HG02943 (cell line): ENCODE data around the gene ABTB2.

Source experiments
- ATAC-seq: cut with Tn5 transposase; IDR thresholded peaks from one replicate; pipeline ENCODE4 v1.9.1; 2021; ENCODE audit warnings: mild to moderate bottlenecking, low read depth, moderate library complexity; ENCODE audit not compliant: unreplicated experiment

The ABTB2 gene

GRCh38 chr11:34139346-34139745 lies 218.5 kb downstream of the ABTB2 start:
- no peak for ATAC-seq

DNA sequence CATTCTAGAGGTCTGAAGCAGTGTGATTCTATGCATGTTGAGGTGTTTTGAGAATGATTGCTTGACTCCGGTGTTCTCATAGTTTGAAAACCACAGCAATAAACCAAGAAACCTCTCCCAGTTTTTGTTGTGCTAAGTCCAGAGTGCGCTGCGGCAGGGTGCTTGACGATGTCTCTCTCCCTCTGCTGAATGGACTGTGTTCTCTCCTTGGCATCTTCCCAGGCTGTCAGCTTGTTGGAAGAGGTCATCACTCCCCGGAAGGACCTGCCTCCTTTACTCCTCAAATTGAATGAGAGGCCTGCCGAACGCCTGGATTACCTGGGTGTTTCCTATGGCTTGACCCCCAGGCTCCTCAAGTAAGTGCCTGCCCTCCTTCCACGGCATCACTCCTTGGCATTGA lies 221.4 kb downstream of the ABTB2 start:
- ATAC-seq = no peak

GRCh38 chr11:34135439-34135838 lies 222.4 kb downstream of the ABTB2 start:
- ATAC-seq = no peak

DNA sequence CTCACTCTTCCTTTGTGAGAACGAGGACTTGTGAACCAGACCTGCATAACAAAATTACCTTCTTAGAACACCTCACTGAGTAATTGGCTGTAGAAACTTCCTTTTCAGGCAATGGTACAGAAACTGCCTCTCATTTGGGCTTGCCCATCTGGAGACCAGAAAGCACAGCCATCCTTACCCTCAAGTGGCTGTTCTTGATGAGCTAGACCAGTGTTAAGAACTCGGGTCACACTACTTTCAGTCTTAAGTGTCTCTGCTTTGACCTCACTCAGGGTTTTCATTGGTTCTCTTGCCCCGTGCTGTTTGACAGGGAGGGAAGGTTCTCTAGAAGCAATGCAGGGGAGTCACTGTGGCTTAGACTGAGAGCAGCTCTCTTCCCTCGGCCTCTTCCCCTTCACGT lies 223.0 kb downstream of the ABTB2 start:
- ATAC-seq = no peak

DNA sequence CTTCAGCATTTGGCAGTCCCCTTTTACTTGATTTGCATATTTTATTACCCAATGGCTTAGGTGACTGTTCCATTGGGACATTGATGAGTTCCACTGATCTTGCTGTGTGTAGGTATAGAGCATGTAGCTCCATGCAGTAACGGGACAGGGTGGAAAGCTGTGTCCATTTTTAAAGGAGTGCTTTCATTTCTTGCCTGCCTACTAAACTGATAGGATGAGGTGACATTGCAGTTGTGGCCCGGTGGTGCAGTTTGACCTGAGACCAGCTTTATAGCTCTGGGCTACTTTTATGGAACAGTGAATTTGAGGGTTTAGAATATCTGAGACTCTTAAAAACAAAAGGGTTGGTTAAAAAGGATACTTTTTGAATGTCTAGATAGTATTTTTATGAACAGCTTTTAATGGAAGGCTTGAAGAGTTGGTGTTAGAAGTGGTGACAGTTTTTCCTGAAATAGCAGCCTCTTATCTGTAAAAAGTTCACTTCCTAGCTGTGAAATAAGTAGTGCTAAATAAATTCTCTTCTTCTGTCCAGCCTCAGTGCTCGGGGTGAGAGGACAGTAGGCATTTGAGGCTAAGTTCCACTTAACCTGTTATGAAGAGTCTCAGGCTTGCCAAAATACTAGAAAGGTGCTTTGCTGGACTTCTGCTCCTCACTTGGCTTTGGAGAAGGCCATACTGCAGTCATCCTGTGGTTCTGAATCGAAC lies 225.4 kb downstream of the ABTB2 start:
- no peak for ATAC-seq

DNA sequence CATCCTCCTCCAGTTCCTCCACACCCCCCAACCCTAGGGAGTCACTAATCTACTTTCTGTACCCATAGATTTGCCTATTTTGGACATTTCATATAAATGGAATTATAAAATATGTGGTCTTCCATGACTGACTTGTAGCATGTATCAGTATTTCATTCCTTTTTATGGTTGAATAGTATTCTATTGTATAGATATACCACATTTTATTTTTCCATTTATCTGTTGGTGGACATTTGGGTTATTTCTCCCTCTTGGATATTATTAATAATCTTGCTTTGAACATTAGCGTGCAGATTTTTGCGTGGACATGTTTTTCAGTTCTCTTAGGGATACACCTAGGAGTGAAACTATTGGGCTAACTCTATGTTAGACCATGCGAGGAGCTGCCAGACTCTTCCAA lies 229.0 kb downstream of the ABTB2 start:
- ATAC-seq = no peak

DNA sequence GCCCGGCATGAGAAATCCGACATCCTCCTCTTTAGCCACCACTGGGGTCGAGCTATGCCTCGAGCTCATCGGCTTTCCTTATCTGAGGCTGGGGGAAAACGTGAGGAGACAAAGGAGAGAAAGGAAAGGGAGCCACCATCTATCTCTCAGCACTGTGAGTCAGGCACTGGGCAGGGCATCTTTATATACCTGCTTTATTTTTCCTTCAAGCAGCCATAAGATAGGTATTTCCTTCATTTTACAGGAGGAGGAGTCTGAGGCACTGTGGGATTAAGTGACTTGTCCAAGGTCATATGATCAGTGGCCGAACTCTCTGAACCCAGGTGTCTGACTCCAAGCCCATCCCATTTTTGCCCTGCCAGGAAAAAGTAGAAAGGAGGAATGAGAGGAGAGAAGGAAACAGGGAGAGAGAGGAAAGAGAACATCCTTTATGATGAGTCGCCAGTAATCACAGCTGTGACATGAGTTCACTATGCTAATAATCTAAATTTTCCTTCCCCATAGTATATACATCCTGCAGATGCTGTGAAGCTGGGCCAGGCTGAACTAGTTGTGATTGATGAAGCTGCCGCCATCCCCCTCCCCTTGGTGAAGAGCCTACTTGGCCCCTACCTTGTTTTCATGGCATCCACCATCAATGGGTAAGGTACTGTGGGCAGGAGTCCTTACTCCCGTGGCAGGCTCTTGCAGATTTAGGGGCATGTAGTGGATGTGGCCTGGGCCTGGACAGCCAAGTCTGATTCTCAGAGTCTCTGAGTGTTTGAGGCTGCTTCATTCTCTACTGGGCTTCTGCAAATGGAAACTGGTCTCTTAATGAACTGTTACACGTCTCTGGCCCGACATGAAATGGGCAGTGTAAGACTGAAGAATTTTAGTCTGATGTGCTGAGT lies 230.6 kb downstream of the ABTB2 start:
- no peak for ATAC-seq

DNA sequence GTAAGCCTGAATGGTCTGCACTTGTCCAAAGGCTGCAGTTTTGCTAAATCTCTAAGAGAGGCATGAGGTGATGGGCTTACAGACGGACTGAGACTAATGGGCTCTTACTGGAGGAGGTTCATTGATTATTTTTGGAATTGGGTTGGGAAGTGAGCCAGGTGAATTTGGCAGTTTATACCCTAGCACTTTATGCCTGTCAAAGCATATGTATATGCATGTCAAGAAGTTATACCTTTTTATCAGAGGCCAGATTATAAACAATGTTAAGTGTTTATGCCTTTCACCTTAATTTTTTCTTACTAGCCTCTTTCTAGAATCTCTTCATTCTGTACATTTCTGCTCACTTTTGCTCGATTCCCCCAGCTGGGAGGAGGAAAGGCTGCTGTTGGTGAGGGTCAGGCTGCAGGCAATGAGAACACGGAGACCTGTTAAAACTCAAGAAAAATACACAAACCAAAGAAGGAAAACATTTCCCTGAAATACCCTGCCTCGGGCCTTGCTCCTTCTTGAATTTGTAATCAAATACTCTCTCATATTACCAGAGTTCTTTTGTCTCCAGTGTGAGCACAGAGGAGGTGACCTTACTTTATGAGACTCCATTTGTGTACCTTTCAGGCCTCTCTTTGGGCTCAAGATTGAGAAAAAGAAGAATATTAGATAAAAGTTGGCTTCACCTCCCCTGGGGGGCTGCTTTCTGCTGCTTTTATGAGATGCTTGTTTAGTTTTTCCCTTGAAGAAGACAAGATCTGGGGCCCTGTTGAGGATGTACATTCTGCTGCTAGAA lies 232.7 kb downstream of the ABTB2 start:
- no peak for ATAC-seq

DNA sequence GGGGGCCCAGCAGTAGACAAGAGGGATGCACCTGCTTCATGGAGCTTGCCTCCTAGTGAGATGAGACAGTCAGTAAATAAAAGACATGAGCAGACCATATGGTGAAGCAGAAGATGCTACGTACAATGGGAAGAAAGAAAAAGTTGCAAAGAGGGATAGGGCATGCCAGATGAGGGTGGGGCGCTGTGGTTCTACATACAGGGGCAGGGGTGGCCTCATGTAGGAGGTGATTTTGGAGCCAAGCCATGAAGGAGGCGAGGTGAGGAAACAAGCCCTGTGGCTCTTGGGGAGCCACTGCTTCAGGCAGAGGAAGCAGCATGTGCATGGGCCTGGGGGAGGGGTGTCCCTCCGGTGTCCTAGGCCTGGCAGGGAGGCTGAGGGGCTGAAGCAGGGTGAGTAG lies 237.2 kb downstream of the ABTB2 start:
- no peak for ATAC-seq

GRCh38 chr11:34114471-34114870 lies 243.3 kb downstream of the ABTB2 start:
- no peak for ATAC-seq

DNA sequence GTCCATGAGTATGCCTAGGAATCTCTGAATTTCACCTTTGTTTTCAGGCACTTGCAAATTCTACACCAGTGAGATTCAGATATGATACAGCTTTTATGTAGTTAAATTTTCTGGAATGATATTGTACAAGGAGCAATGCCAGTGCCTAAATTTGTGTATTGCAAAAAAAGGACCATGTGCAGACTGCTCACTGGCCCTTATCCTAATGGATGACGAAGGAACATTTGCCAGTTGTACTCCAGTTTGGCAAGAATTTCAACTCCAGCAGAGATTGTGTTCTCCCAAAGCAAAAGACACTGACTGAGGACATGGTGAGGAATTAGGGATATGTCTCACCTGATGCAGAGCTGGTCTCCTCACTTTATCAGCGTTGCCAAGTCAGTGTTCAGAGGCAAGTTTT lies 243.8 kb downstream of the ABTB2 start:
- ATAC-seq = no peak

DNA sequence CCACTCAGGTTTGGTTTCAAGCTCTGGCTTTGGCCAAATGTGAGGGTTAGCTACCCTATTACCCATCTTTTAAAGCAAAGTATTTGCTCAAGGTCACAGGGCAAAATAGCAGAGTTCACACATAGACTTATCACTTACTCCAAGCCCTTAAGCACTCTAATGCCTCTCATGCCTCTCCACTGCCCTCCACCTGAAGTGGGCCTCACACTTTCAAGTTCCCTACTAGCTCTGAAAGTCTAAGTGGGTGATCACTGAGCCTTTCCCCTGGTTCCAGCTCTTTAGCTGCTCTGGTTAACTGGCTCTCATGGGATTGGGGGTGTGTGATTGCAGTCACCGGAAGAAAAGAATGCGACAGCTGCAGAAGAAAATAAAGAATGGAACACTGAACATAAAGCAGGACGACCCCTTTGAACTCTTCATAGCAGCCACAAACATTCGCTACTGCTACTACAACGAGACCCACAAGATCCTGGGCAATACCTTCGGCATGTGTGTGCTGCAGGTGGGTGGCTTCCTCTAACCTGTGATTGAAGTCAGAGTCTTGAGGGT lies 246.0 kb downstream of the ABTB2 start:
- ATAC-seq = no peak

GRCh38 chr11:34105957-34106504 lies 251.8 kb downstream of the ABTB2 start:
- ATAC-seq = no peak

- ATAC-seq = peak; percentile 81
Observed at GRCh38 chr11:34105079-34105956, 252.5 kb downstream of the ABTB2 start, which contains the start of gene NAT10. TSS of gene NAT10 (plus strand) at chr11:34105629. CDS start at chr11:34108226, 2,597 bp downstream.

DNA sequence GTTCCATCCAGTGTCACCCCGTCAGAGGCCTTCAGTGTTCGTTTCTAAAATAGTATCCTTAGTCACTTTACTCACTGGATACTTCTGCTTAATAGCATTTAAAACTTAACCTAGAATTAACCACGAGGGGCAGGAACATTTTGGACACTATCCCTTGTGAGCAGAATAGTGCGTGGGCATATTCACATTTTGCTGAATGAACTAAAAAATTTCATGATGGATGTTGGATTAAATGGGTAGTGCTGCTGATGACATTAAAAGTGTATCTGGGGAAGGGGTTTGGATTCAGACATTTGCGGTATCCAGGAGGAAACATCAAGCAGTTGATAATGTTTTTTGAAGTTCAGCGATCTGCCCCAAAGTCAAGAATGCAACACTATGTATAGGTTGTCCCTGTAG lies 253.1 kb downstream of the ABTB2 start:
- ATAC-seq = no peak
